ENCODE measurements around the gene EPHB4.
"Not testable (repeated sequence)": the region's sequence is repeated elsewhere in the genome, so short reads cannot be mapped to it uniquely, and the experiment has no call there.

Gene EPHB4

DNA sequence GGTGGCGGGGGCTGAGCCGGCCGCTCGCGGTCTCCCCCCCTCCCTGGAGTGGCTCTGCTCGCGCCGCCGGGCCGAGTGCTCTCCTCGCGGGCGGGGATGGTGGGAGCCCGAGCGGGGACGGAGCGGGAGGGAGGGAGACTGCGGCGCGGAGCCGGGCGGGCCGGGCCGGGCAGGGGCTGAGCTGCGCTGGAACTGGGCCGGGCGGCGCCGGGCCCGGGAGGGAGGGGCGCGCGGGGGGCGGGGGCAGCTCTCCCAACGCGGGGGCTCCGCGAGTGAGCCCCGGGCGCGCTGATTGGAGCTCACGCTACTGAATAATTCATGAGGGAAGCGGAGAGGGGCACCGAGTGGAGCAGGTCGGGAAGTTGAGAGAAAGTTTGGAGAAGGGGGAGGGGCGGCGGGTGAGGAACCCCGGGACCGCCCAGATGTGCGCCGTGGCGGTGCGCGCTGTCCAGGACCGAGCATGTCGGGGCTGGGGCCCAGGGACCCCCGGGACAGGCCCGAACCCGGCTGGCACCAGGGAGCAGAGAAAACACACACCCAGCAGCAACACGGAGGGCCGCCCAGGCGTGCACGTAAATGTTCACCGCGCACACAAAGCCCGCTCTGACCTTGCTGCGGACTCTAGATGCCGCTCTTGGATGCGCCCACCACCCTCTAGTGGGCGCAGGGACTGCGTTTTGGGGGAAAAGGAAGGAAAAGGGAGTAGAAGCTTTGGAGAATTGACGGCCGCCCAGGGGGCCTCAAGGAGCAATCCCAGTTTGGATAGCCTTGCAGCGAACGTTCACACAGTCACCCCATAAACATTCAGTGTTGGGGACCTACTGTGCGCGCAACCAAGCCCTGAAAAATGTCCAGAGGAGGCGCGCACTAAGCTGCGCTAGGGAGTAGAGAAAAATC lies at the start of gene EPHB4:
Gene EPHB4 (minus strand): TSS at position 194 of the 897 bp plus-strand sequence. CDS start 493 bp downstream, outside the sequence.
- no peak for DNase-seq

DNA sequence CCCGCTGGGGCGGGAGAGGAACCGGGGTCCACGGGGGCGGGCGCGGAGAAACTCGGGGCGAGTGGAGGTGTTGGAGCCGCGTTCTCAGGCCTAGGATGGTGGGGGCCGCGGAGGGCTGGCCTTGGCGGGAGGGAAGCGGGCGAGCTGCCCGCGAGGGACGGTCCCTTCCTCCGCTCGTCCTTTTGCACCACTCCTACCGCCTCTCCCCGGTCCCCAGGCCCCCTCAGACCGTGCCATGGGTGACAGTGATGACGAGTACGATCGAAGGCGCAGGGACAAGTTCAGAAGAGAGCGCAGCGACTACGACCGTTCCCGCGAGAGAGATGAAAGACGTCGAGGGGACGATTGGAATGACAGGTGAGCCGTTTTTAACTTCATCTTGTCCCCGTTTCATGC lies 48.0 kb upstream of the EPHB4 start:
- DNase-seq: no peak

DNA sequence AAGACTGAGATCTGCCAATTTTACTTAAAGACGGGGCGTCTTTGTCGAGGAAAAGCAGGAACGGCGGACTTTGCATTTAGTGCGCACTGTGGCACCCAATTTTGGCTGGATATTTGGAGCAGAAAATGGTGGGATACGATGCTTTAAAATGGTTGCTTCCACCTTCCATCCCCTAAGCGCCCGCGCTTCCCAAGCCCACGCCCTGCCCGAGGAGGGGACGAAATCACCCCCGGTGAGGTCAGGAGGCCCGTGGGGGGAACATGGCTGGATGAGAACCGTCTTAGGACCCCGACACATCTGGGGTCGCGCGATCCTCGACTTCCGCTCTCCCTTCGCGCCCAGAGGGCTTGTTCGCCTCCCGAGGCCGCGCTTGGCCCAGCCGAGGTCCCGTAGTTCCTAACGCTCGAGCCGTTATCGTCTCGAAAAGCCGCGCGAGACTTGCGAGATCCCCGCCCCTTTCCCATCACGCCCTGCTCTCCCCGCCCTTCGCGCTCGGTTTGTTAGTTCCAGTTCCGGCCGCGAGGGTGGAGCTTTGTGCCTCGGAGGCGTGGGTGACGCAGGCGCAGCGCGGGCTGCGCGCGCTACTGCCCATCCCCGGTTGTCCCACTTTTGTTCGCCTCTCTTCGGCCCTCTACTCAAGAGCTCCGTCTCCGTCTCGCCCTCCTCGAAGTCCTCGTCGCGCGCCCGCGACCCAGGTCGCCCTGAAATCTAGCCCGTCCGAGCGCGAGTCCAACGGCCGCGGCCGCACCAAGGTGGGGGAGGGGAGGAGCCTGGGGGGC lies 47.4 kb upstream of the EPHB4 start, which contains the start of gene SRRT:
Gene SRRT (plus strand): TSS at position 527 of the 779 bp plus-strand sequence. CDS start 488 bp downstream, outside the sequence.
- DNase-seq: peak; percentile 89

DNA sequence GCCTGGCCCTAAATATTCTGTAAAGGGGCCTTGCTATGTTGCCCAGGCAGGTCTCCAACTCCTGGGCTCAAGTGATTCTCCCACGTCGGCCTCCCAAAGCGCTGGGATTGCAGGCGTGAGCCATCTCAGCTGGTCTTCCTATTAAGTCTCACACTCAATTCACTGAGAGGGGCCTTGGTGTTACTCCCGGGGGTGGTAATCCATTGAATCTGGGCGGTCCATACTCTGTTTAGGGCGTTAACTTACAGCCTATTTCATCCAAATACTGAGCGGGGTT lies 46.9 kb upstream of the EPHB4 start:
- no peak for DNase-seq

DNA sequence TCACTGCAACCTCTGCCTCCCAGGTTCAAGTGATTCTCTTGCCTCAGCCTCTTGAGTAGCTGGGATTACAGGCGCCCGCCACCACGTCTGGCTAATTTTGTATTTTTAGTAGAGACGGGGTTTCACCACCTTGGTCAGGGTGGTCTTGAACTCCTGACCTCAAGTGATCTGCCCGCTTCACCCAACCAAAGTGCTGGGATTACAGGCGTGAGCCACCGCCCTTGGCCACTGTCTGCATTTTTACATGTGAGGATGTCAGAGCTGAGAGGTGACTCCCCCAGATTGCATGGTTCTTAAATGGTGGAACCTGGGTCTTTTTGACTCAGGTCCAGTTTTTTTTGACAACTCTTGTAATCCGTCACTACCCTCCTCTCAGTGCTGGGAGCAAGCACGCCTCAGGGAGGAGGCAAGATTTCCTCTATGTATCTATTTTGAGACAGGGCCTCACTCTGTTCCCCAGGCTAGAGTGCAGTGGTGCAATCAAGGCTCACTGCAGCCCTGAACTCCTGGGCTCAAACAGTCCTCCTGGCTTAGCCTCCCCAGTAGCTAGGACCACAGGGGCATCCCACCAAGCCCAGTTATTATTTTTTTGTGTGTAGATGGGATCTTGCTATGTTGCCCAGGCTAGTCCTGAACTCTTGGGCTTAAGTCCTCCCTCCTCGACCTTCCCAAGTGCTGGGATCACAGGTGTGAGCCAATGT lies 46.4 kb upstream of the EPHB4 start:
- DNase-seq: no peak

DNA sequence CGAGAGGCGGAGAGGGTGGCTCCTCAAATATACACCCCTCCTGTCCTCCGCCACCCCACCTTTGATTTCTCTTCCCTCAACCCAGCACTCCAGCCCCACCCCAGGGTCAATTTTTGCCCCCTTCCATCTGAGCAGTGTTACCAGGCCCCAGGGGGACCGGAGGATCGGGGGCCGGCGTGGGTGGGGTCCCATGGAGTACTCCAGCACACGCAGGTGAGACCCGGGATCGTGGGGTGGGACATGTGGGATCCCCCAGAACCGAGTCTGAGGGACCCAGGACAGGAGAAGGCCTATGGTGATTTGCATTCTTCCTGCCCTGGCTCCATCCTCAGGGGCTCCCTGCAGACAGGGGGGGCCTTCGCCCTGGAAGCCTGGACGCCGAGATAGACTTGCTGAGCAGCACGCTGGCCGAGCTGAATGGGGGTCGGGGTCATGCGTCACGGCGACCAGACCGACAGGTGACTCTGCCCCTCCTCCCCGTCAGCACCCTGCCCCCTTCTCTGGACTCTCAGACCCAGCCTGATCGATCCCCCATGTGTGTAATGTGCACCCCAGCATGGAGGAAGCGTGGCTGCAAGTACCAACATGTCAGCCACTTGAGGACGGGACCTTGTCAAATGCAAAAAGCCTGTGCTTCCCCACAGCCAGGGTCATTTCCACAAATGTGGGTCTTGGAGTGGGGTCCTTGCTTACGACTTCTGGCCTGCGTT lies 40.6 kb upstream of the EPHB4 start:
- DNase-seq: no peak

DNA sequence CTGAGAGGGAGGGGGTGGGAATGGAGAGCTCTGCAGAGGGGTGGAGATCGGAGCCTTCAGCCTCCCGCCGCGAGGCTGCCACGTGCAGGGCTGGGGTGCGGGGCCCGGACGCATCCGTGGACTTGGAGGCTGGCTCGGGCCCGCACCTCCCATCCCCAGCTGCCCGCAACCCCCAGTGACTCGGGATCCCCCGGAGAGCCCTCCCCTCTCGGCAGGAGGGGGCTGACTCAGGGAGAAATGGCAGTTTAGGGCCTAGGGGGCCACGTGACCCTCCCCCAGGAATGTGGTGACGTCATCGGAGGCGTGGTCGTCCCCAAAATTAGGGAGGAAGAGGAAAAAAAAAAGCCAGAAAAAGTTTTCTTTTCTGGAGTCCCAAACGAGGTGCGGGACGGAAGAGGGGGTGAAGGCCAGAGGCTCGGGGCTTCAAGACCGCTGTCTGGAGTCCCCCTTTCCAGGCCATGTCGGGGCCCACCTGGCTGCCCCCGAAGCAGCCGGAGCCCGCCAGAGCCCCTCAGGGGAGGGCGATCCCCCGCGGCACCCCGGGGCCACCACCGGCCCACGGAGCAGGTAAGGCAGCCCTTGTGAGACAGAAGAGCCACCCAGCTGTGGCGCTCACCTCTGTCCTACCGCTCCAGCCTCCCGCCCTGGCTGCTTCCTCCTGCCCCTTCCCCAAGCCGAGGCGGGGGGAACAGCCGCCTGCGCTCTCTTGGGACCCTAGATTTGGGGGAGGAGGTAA lies 39.9 kb upstream of the EPHB4 start, which contains the start of gene TRIP6:
Gene TRIP6 (plus strand): TSS at position 348 of the 736 bp plus-strand sequence. CDS start 111 bp downstream, at position 459.
- DNase-seq: no peak

DNA sequence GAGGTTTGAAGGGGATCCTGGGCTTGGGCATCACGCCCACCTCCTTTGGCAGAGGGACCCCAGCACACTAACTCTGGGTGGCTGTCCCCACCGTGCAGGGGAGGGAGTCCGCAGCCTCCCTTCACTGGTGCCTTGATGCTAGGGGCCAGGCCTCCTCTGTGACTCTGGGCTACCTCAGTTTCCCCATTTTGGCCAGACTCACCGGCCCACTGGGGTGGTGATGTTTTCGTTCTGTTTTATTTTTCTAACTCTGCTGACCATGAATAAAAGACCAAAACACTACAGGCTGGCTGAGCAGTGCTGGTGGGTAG lies 39.4 kb upstream of the EPHB4 start:
- DNase-seq: no peak

DNA sequence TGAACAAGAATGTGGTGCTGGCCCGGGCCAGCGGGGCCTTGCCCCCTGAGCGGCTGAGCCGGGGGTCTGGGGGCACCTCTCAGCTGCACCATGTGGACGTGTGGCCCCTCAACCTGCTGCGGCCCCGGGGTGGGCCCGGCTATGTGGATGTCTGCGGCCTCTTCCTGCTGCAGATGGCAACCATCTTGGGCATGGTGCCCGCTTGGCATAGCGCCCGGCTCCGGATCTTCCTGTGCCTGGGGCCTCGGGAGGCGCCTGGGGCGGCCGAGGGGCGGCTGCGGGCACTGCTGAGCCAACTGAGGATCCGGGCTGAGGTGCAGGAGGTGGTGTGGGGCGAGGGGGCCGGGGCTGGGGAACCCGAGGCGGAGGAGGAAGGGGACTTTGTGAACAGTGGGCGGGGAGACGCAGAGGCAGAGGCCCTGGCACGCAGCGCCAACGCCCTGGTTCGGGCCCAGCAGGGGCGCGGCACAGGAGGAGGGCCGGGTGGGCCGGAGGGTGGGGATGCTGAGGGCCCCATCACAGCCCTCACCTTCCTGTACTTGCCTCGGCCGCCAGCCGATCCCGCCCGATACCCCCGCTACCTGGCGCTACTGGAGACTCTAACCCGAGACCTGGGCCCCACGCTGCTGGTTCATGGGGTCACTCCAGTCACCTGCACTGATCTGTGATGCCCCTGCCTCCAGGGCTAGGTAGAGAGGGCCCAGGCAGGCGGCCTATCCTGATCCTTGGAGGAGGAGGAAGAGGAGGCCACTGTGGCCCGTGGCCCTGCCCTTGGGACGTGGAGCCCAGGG lies 38.8 kb upstream of the EPHB4 start:
- DNase-seq: peak; percentile 51

DNA sequence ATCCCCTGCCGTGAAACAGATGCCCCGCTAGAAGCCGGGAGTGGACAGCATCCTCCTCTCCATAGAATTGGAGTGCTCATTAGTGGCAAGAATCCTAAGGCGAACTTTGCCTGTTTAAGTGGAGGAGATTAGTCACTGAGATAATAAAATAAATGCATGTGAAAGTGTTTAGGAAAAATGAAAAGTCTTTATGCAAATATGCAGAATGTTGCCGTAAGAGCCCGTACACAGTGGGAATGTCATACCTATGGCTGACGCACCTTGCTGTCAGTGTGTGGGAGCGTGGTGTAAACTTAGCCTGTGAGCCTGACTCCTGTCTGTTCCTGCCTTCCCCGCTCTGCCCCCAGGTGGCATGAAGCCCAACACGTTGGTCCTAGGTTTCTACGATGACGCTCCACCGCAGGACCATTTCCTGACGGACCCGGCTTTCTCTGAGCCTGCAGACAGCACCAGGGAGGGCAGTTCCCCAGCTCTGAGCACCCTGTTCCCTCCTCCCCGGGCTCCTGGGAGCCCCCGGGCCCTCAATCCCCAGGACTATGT lies 38.1 kb upstream of the EPHB4 start:
- no peak for DNase-seq

DNA sequence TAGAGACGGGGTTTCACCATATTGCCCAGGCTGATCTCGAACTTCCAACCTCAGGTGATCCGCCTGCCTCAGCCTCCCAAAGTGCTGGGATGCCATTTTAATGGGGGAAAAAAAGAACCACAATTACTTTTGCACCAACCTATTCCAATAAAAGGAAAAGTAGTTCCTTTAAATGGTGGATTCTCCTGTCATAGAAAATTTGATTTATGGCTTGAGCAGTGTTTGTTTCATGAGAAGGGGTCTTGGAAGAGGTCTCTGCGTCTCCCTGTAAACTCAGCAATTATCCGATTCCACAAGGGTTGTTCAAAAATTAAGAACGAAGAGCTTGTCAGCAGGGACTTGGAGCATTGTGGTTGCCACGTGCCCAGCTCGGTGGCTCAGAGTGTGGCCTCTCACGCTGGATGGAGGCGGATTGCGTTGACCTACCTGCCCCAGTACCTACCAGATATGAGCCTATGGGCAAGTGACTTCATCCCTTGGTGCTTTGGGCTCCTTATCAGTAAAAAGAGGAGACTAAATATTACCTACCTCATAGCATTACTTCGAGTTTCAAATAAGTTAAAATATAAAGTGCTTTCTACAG lies 37.0 kb upstream of the EPHB4 start:
- no peak for DNase-seq

DNA sequence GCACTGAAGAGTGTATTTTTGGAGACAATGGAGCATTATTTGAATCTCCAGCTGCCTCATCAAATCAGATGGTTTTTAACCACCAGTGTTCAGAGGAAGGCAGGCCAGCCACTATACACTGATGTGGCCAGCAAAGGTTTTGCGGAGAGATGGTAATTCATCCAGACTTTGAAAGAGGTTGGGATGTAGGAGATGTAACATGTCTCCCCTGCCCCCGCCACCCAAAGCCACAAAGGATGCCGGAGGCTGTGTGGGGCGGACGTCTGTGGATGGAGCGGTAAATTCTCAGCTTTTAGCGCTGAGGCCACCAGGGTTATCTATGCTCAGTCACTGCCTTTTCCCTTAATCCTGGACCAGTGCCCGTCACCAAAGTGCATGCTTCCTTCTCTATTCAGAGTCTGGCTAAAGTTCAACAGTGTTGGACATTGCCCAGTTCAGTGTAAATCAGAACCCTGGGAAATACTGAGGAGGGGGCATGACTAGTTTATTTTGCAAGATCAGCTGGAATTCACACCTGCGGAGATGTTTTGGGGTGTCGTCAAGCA lies 36.2 kb upstream of the EPHB4 start:
- DNase-seq: no peak

DNA sequence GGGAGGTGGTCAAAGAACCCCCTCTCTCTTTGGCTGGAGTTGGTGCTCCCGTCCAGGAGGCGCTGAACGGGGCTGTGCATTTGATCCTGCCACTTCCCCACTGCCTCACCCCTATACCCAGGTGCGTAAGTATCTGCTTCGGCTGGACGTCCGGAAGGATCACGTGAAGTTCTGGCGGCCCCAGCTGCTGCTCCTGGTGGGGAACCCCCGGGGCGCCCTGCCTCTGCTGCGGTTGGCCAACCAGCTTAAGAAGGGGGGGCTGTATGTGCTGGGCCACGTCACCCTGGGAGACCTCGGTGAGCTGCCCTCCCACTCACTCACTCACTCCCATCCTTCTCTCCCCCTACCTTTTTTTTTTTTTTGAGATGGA lies 34.3 kb upstream of the EPHB4 start:
- DNase-seq: no peak

DNA sequence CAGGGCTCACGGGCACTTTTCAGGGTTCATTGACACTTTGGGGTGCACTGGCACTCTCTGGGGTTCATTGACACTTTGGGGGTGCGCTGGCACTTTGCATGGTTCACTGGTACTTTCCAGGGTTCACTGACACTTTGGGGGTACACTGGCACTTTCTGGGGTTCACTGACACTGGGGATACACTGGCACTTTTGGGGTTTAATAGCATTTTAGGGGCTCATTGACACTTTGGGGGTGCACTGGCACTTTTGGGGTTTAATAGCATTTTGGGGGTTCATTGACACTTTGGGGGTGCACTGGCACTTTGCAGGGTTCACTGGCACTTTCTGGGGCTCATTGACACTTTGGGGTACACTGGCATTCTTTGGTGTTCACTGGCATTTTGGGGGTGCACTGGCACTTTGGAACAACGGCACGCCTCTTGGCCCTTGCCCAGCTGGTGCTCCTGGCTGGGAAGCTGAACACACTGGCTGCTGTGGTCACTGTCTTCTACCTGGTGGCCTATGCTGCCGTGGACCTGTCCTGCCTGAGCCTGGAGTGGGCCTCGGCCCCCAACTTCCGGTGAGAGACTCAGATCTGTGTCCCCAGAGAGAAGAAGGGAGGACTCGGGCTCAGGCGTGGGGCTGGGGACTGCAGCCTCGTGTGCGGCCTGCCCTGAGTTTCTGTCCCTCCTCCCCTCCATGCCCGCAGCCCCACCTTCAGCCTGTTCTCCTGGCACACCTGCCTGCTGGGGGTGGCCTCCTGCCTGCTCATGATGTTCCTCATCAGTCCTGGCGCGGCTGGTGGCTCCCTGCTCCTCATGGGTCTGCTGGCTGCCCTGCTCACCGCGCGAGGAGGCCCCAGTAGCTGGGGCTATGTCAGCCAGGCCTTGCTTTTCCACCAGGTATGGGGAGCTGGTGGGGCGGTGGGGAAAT lies 33.6 kb upstream of the EPHB4 start:
- no peak for DNase-seq

DNA sequence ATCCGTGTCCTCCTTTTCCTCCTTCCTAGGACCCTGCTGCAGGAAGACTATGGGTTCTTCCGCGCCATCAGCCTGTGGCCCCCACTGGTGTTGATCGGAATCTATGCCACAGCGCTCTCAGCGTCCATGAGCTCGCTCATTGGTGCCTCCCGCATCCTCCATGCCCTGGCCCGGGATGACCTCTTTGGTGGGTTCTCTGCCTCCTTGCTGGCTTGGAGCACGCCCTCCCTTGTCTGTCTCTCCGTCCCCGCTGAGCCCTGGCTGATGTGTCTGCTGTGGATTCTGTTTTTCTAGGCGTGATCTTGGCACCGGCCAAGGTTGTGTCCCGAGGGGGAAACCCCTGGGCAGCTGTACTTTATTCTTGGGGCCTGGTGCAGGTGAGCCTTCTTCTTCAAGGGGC lies 32.5 kb upstream of the EPHB4 start:
- DNase-seq: no peak

DNA sequence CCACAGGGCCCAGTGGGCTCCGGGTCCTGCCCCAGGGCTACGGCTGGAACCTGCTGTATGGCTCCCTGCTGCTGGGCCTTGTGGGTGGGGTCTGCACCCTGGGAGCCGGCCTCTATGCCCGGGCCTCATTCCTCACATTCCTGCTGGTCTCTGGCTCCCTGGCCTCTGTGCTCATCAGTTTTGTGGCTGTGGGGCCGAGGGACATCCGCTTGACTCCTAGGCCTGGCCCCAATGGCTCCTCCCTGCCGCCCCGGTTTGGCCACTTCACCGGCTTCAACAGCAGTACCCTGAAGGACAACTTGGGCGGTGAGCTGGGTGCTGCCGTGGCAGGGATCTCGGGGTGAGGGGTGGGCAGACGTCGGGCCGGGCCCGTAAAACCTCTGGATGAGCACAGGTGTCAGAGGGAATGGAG lies 29.6 kb upstream of the EPHB4 start:
- DNase-seq: no peak

DNA sequence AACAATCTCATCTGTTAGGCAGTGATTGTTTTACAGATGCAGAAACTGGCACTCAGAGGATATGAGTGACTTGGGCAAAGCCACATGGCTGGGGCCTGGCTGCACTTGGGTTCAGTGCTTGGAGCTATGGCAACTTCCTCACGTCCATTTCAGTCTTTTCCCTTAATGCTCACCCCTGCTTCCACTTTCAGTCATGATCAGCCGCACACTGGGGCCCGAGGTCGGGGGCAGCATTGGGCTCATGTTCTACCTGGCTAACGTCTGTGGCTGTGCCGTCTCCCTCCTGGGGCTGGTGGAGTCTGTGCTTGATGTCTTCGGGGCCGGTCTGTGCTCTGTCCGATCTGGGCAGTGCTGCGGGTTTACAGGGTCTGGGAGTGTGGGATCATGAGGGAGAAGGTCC lies 28.2 kb upstream of the EPHB4 start:
- no peak for DNase-seq

DNA sequence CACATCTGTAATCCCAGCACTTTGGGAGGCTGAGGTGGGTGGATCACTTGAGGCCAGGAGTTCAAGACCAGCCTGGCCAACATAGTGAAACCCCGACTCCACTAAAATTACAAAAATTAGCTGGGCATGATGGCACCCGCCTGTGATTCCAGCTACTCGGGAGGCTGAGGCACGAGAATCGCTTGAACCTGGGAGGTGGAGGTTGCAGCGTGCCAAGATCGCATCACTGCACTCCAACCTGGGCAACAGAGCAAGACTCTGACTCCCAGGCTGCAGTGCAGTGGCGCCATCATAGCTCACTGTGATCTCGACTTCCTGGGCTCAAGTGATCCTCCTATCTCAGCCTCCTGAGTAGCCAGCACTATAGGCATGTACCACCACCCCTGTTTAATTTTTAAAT lies 27.6 kb upstream of the EPHB4 start:
- DNase-seq: not testable (repeated sequence)

All from NCI-H2029 treated with DMSO at 0.1 percent for 48 hours (cell line).